Panc1 (cell line): Measurements from ENCODE around the gene WDR82. TPM values are rescaled to one million over a fixed set of nuclear protein-coding genes. Genes with fewer than 3 reads are reported as not detected.

Experiments
- microRNA-seq: library from miRNA; unstranded; fragments of <30 nt; microRNA quantifications from one replicate; pipeline ENCODE4 v1.1.0, GENCODE V29; 2020; ENCODE audit not compliant: unreplicated experiment
- total RNA-seq: library from RNA; stranded (reverse); gene quantifications from one replicate; pipeline ENCODE4 v1.2.1, GENCODE V29; 2021; ENCODE audit not compliant: unreplicated experiment

WDR82 gene
- total RNA-seq, 1 experiment from 2014 or later = 57.9 TPM

Small RNA genes lying within 50 kb of the gene (microRNA-seq; reads per million reads assigned to microRNA genes)
- gene MIR135A1 (2.2 reads per million), gene MIRLET7G (39,158 reads per million, percentile 100 among the genes with 10 or more reads in this experiment)

Other genes starting within 250 kb of the WDR82 start
- 13.1 TPM for gene DUSP7, start 222.1 kb downstream of the WDR82 start, total RNA-seq
- gene POC1A, start 124.2 kb downstream of the WDR82 start, total RNA-seq = 25.7 TPM
- gene ALAS1, start 80.5 kb downstream of the WDR82 start, total RNA-seq = 89.4 TPM
- gene TLR9, start 53.0 kb downstream of the WDR82 start, total RNA-seq = not detected
- gene TWF2, start 39.5 kb downstream of the WDR82 start, total RNA-seq = 51.9 TPM
- 9.7 TPM for gene PPM1M, start 32.9 kb downstream of the WDR82 start, total RNA-seq
- gene GLYCTK, start 9.2 kb upstream of the WDR82 start, total RNA-seq = 6.5 TPM
- 2.4 TPM for gene DNAH1, start 37.7 kb upstream of the WDR82 start, total RNA-seq
- gene BAP1, start 131.4 kb upstream of the WDR82 start, total RNA-seq = 69.6 TPM
- 12.0 TPM for gene PHF7, start 132.0 kb upstream of the WDR82 start, total RNA-seq
- 1.6 TPM for gene SEMA3G, start 166.5 kb upstream of the WDR82 start, total RNA-seq
- gene TNNC1, start 175.4 kb upstream of the WDR82 start, total RNA-seq = 5.2 TPM
- 63.4 TPM for gene NISCH, start 177.0 kb upstream of the WDR82 start, total RNA-seq
- gene STAB1, start 216.7 kb upstream of the WDR82 start, total RNA-seq = 0.39 TPM